IMR-90 (cell line): ENCODE data around the gene CD2BP2. TPM values are rescaled to one million over a fixed set of nuclear protein-coding genes. Genes with fewer than 3 reads are reported as not detected.

Experiments
- ATAC-seq: fragments of 200-7000 bp; cut with Tn5 transposase; 2 replicates; pipeline ENCODE4 v1.9.1; 2020; ENCODE audit warnings: low read depth, mild to moderate bottlenecking, moderate library complexity
- BruUV-seq: library from RNA; stranded (reverse); fragments of 400-500 nt; replicated peaks from 2 replicates; lab custom pipeline; 2021; lab: Mats Ljungman, UMichigan
- CTCF ChIA-PET: fragments of 300-600 bp; formaldehyde crosslinking; extraction: SDS; loops from one replicate; lab custom pipeline; 2021; ENCODE audit warnings: antibody characterized with exemption; lab: Yijun Ruan, JAX
- POLR2A ChIA-PET: fragments of 300-600 bp; sonication (Branson Sonifier 250); formaldehyde crosslinking; loops from one replicate; lab custom pipeline; 2022; ENCODE audit warnings: antibody characterized with exemption; ENCODE audit not compliant: unreplicated experiment; lab: Charles Lee
- DNase-seq: peaks from one replicate; pipeline ENCODE4 v3.0.0; 2013
- H2AFZ ChIP-seq: replicated peaks from 2 replicates; pipeline ENCODE3; 2013; ENCODE audit warnings: low read length, mild to moderate bottlenecking; ENCODE audit not compliant: poor library complexity
- H2AK5ac ChIP-seq: 2 replicates; pipeline ENCODE4 v1.6.1; 2013; ENCODE audit warnings: low read depth, low read length, inconsistent platforms
- H2AK9ac ChIP-seq: replicated peaks from 2 replicates; pipeline ENCODE3; 2013; ENCODE audit warnings: mild to moderate bottlenecking, low read depth, low read length, moderate library complexity; ENCODE audit not compliant: poor library complexity
- H2BK120ac ChIP-seq: 2 replicates; pipeline ENCODE4 v1.6.1; 2013; ENCODE audit warnings: low read depth, low read length, inconsistent platforms
- H2BK15ac ChIP-seq: 3 replicates; pipeline ENCODE4 v1.6.1; 2013; ENCODE audit warnings: low read depth, low read length, inconsistent platforms
- H2BK20ac ChIP-seq: 2 replicates; pipeline ENCODE4 v1.6.1; 2013; ENCODE audit warnings: low read depth, mild to moderate bottlenecking, inconsistent platforms, low read length, moderate library complexity
- H2BK5ac ChIP-seq: 2 replicates; pipeline ENCODE4 v1.6.1; 2013; ENCODE audit warnings: mild to moderate bottlenecking, low read depth, low read length, inconsistent platforms; ENCODE audit not compliant: poor library complexity, severe bottlenecking
- H3K14ac ChIP-seq: replicated peaks from 2 replicates; pipeline ENCODE4 v1.6.1; 2013; ENCODE audit warnings: low read depth, low read length, inconsistent platforms
- H3K18ac ChIP-seq: 2 replicates; pipeline ENCODE4 v1.6.1; 2013; ENCODE audit warnings: low read depth, low read length, control low read depth
- H3K23ac ChIP-seq: 2 replicates; pipeline ENCODE4 v1.6.1; 2013; ENCODE audit warnings: low read depth, low read length, inconsistent platforms
- H3K27ac ChIP-seq: 2 replicates; pipeline ENCODE4 v1.5.1; 2013; ENCODE audit warnings: mild to moderate bottlenecking, control low read depth, low read length; ENCODE audit not compliant: insufficient read depth
- H3K27me3 ChIP-seq: 2 replicates; pipeline ENCODE4 v1.6.1; 2013; ENCODE audit warnings: low read length; ENCODE audit not compliant: control insufficient read depth, insufficient read depth
- H3K36me3 ChIP-seq: 2 replicates; pipeline ENCODE4 v1.6.1; 2013; ENCODE audit warnings: low read length, mixed read lengths; ENCODE audit not compliant: control insufficient read depth, insufficient read depth
- H3K4ac ChIP-seq: 2 replicates; pipeline ENCODE4 v1.6.1; 2013; ENCODE audit warnings: low read depth, low read length, inconsistent platforms
- H3K4me1 ChIP-seq: 2 replicates; pipeline ENCODE4 v1.6.1; 2013; ENCODE audit warnings: low read length, mixed read lengths; ENCODE audit not compliant: control insufficient read depth, insufficient read depth
- H3K4me2 ChIP-seq: 2 replicates; pipeline ENCODE4 v1.6.1; 2013; ENCODE audit warnings: low read depth, mild to moderate bottlenecking, control low read depth, low read length, moderate library complexity
- H3K4me3 ChIP-seq: 2 replicates; pipeline ENCODE4 v1.5.1; 2013; ENCODE audit warnings: low read depth, mild to moderate bottlenecking, control low read depth, low read length, moderate library complexity; ENCODE audit not compliant: insufficient read depth
- H3K56ac ChIP-seq: 2 replicates; pipeline ENCODE4 v1.6.1; 2013; ENCODE audit warnings: low read length, inconsistent platforms; ENCODE audit not compliant: insufficient read depth; ENCODE audit errors: extremely low read depth
- H3K79me1 ChIP-seq, 2 experiments: 2 replicates each; pipeline ENCODE4 v1.6.1; 2013; ENCODE audit warnings: low read length in 2 of 2, inconsistent platforms in 1 of 2, low read depth in 1 of 2
- H3K9ac ChIP-seq: 2 replicates; pipeline ENCODE4 v1.6.1; 2013; ENCODE audit warnings: low read depth, low read length, control low read depth
- H3K9me1 ChIP-seq: 2 replicates; pipeline ENCODE4 v1.6.1; 2013; ENCODE audit warnings: low read length, inconsistent platforms; ENCODE audit not compliant: insufficient read depth
- H3K9me3 ChIP-seq: 2 replicates; pipeline ENCODE4 v1.6.1; 2013; ENCODE audit warnings: low read length; ENCODE audit not compliant: control insufficient read depth, insufficient read depth
- H4K20me1 ChIP-seq: 2 replicates; pipeline ENCODE4 v1.6.1; 2013; ENCODE audit warnings: low read length, inconsistent platforms; ENCODE audit not compliant: insufficient read depth
- H4K5ac ChIP-seq: 2 replicates; pipeline ENCODE4 v1.6.1; 2013; ENCODE audit warnings: mild to moderate bottlenecking, low read depth, low read length, control low read depth
- H4K8ac ChIP-seq, 2 experiments: 2 replicates each; pipeline ENCODE4 v1.6.1; 2013; ENCODE audit warnings: low read depth in 2 of 2, low read length in 2 of 2, control low read depth in 1 of 2, inconsistent platforms in 1 of 2
- H4K91ac ChIP-seq: 2 replicates; pipeline ENCODE4 v1.6.1; 2013; ENCODE audit warnings: low read depth, low read length, inconsistent platforms; ENCODE audit not compliant: insufficient read depth
- BHLHE40 ChIP-seq: fragments of 150-350 bp; IDR thresholded peaks from 2 replicates; pipeline ENCODE4 v1.6.1; 2016; ENCODE audit warnings: mild to moderate bottlenecking, low read depth, low read length
- FOS ChIP-seq: fragments of 150-350 bp; IDR thresholded peaks from 2 replicates; pipeline ENCODE4 v1.6.1; 2016; ENCODE audit warnings: low read depth, low read length
- POLR2A ChIP-seq: IDR thresholded peaks from 2 replicates; pipeline ENCODE4 v1.6.1; 2012; ENCODE audit warnings: mild to moderate bottlenecking, low read depth, low read length
- WGBS, 2 experiments: methylation state at CpG; one replicate each; pipeline versions ENCODE4 v1.1.5 to v1.1.7; 2013; ENCODE audit warnings: missing lambda C conversion rate in 2 of 2; ENCODE audit not compliant: insufficient read length in 1 of 2; ENCODE audit errors: extremely low coverage in 2 of 2; 5-methylcytosine and 5-hydroxymethylcytosine counted together
- dilution Hi-C: fragments of 300-500 bp; cut with HindIII; formaldehyde crosslinking; loops from one replicate; pipeline ENCODE4 v1.14.3; 2018; ENCODE audit warnings: low sequenced_read_pairs; ENCODE audit not compliant: unreplicated experiment
- in situ Hi-C: fragments of 300-500 bp; cut with MboI; formaldehyde crosslinking; loops from 3 replicates; pipeline ENCODE4 v1.14.3; 2019; ENCODE audit warnings: low sequenced_read_pairs, inconsistent platforms, mixed read lengths
- intact Hi-C: fragments of 100-400 bp; cut with micrococcal nuclease; formaldehyde crosslinking; loops from 2 replicates; pipeline ENCODE4 v1.10.0; 2022
- polyA plus RNA-seq, 3 experiments: library from polyadenylated mRNA; depleted of rRNA; stranded (reverse); fragments of >200 nt; gene quantifications; 2 replicates each; pipeline ENCODE4 v1.2.3, GENCODE V29; 2012; ENCODE audit warnings: low replicate concordance in 1 of 3
- total RNA-seq: library from RNA; depleted of rRNA; stranded (reverse); fragments of >200 nt; gene quantifications from 2 replicates; pipeline ENCODE4 v1.2.3, GENCODE V29; 2012
- TF ChIP-seq, protein P1 (sequence below): conservative IDR thresholded peaks from 2 replicates; pipeline ENCODE4 v1.5.1; 2012; ENCODE audit warnings: mild to moderate bottlenecking, low read depth, low read length, improper control_type of control experiment

The CD2BP2 gene
- total and polyA plus RNA-seq, 2 of the 4 experiments (the other 2 are of a cell fraction) = 29.6 to 41.1 TPM

DNA sequence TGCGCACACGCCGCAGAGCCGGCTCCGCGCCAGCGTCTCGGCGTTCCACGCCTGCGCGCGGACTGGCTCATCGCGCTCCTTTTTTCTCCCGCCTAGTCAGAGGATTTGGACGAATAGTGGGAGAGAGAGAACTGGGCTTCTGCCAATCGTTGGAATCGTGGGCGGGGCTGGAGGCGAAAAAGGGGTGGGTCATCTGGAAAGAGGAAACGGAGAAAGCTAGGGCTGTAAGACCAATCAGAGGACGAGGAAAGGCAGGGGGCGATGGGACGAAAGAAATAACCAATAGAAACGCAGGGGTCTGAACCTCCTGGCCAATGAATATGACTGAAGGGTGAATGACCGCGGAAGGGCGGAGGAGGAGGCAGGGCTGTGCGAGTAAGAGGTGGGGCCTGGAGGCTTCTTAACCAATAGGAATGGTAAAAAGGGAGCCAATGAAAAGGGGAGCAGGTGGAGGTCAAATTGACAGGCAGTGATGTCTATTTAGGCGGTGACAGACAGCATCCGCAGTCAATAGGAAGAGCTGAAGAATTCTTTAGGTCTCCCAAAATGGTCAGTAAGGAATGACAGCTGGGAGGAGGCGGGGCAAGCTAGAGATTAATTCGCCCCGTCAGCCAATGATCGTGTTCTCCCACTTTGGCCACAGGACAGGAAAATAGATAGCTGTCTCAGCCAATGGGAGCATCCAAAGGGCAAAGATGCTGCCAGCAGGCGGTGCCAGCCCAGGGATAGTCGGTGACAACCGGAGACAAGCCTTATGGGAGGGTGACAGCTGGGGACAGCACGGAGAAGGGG, 15.5 kb upstream of the CD2BP2 start, which contains the start of gene TBC1D10B:
TSS of gene TBC1D10B (minus strand) at position 39 of the 792 bp plus-strand sequence. CDS start 311 bp downstream, outside the sequence.
- in situ Hi-C loops (no loop called here), dilution Hi-C loops (no loop called here), intact Hi-C loops (no loop called here)
- Histone ChIP-seq H4K5ac (peak within 1 kb of the TSS; percentile 35), H3K9ac (peak within 1 kb of the TSS; percentile 90), H4K8ac (peak within 1 kb of the TSS; percentile 44 to 87; a peak in 3 of 4 replicates), H2BK5ac (peak within 1 kb of the TSS; percentile 66), H2BK15ac (no peak within 1 kb of the TSS), H3K4me3 (peak within 1 kb of the TSS; percentile 86), H2AFZ (peak within 1 kb of the TSS; percentile 86), H3K4me1 (peaks cover 3% of the 10 kb centered on the region; the same call in 1 of the 2 replicates), H3K36me3 (0 out of 2 replicates have a peak, but pooled peaks cover 2% of the 10 kb centered on the region), H4K91ac (peak within 1 kb of the TSS; percentile 45), H2BK20ac (no peak within 1 kb of the TSS), H3K27me3 (no peaks in the 10 kb centered on the region), H2BK120ac (no peak within 1 kb of the TSS), H3K23ac (peak within 1 kb of the TSS; percentile 87; the same call in 1 of the 2 replicates), H3K14ac (peak within 1 kb of the TSS; percentile 96), H4K20me1 (peaks cover 34% of the 10 kb centered on the region), H3K27ac (peak within 1 kb of the TSS; percentile 82), H2AK5ac (peak within 1 kb of the TSS; percentile 92), H2AK9ac (peak within 1 kb of the TSS; percentile 99), H3K18ac (no peak within 1 kb of the TSS), H3K9me3 (no peaks in the 10 kb centered on the region), H3K4me2 (peak within 1 kb of the TSS; percentile 99), H3K4ac (peak within 1 kb of the TSS; percentile 79), H3K9me1 (peaks cover 15% of the 10 kb centered on the region), H3K56ac (peak within 1 kb of the TSS; percentile 38), H3K79me1 (peaks cover 2 to 45% of the 10 kb centered on the region in 2 experiments; a peak in 3 of 4 replicates)
- no TSS peak for BruUV-seq
- ATAC-seq (peak; percentile 86), DNase-seq (peak; percentile 100)
- 1% methylated on average over 17 of the region's 40 CpGs; no CpG with 5 or more reads in 1 of the 2 experiments for WGBS, 2 experiments
- TF ChIP-seq POLR2A (no peak), FOS (peak; percentile 50; the same call in 1 of the 2 replicates), BHLHE40 (no peak)
- TF ChIP-seq, protein P1, sequence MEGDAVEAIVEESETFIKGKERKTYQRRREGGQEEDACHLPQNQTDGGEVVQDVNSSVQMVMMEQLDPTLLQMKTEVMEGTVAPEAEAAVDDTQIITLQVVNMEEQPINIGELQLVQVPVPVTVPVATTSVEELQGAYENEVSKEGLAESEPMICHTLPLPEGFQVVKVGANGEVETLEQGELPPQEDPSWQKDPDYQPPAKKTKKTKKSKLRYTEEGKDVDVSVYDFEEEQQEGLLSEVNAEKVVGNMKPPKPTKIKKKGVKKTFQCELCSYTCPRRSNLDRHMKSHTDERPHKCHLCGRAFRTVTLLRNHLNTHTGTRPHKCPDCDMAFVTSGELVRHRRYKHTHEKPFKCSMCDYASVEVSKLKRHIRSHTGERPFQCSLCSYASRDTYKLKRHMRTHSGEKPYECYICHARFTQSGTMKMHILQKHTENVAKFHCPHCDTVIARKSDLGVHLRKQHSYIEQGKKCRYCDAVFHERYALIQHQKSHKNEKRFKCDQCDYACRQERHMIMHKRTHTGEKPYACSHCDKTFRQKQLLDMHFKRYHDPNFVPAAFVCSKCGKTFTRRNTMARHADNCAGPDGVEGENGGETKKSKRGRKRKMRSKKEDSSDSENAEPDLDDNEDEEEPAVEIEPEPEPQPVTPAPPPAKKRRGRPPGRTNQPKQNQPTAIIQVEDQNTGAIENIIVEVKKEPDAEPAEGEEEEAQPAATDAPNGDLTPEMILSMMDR = peak; percentile 31
- POLR2A ChIA-PET = interaction anchor here (0.5 to 0.6 kb wide), 2 partner anchors 29 to 33 kb away, joined by 3 to 5 read pairs; no protein-coding TSS in a partner anchor
- CTCF ChIA-PET = interaction anchor here (0.7 kb wide), 1 partner anchor 25 kb away, joined by 3 read pairs; the partner anchor contains the start of gene ZNF48
